Caco-2 (cell line): ENCODE measurements around the gene ERAS. TPM values are rescaled to one million over a fixed set of nuclear protein-coding genes. Genes with fewer than 3 reads are reported as not detected.

ENCODE experiments used
- BruUV-seq: library from RNA; stranded (reverse); fragments of 400-500 nt; replicated peaks from 2 replicates; lab custom pipeline; 2021; lab: Mats Ljungman, UMichigan
- CTCF ChIA-PET: fragments of 300-600 bp; sonication (Branson Sonifier 250); formaldehyde crosslinking; loops from one replicate; lab custom pipeline; 2022; ENCODE audit warnings: antibody characterized with exemption; lab: Charles Lee
- POLR2A ChIA-PET: fragments of 300-600 bp; sonication (Branson Sonifier 250); formaldehyde crosslinking; loops from one replicate; lab custom pipeline; 2022; ENCODE audit warnings: antibody characterized with exemption; lab: Charles Lee
- DNase-seq, 2 experiments: peaks; one replicate each; pipeline versions ENCODE4 v3.0.0 to v3.0.0-alpha.2; 2020 to 2022
- H3K27me3 ChIP-seq: replicated peaks from 2 replicates; pipeline ENCODE4 v1.6.0; 2011; ENCODE audit warnings: low read length; ENCODE audit not compliant: control insufficient read depth, insufficient read depth
- H3K36me3 ChIP-seq: 2 replicates; pipeline ENCODE4 v1.5.1; 2011; ENCODE audit warnings: low read length; ENCODE audit not compliant: control insufficient read depth, insufficient read depth
- H3K4me1 ChIP-seq: fragments of 250-450 bp; sonication (Bioruptor Pico); 2 replicates; pipeline ENCODE4 v1.5.1; 2020; ENCODE audit warnings: mild to moderate bottlenecking
- H3K4me3 ChIP-seq: 2 replicates; pipeline ENCODE4 v1.5.1; 2011; ENCODE audit warnings: low read depth, mild to moderate bottlenecking, control low read depth, low read length
- H3K9me3 ChIP-seq: fragments of 250-450 bp; sonication (Bioruptor Pico); 2 replicates; pipeline ENCODE4 v1.5.1; 2020; ENCODE audit warnings: mild to moderate bottlenecking, moderate library complexity
- H3K27ac Mint-ChIP-seq: one replicate; pipeline ENCODE4 v1.8.0; 2022; ENCODE audit warnings: mixed read lengths; ENCODE audit not compliant: unreplicated experiment
- H3K27me3 Mint-ChIP-seq: one replicate; pipeline ENCODE4 v1.8.0; 2022; ENCODE audit warnings: mixed read lengths; ENCODE audit not compliant: insufficient read depth, unreplicated experiment
- H3K36me3 Mint-ChIP-seq: one replicate; pipeline ENCODE4 v1.8.0; 2022; ENCODE audit warnings: mild to moderate bottlenecking, mixed read lengths; ENCODE audit not compliant: insufficient read depth, unreplicated experiment
- H3K4me1 Mint-ChIP-seq: one replicate; pipeline ENCODE4 v1.8.0; 2022; ENCODE audit warnings: low read depth, mixed read lengths; ENCODE audit not compliant: unreplicated experiment
- H3K4me3 Mint-ChIP-seq: one replicate; pipeline ENCODE4 v1.8.0; 2022; ENCODE audit warnings: mild to moderate bottlenecking, moderate library complexity, mixed read lengths; ENCODE audit not compliant: unreplicated experiment
- H3K9me3 Mint-ChIP-seq: one replicate; pipeline ENCODE4 v1.8.0; 2022; ENCODE audit warnings: mixed read lengths; ENCODE audit not compliant: unreplicated experiment
- intact Hi-C: fragments of 100-400 bp; cut with micrococcal nuclease; formaldehyde crosslinking; loops from one replicate; pipeline ENCODE4 v1.10.0; 2022; ENCODE audit not compliant: unreplicated experiment
- total RNA-seq: library from RNA; stranded (reverse); gene quantifications from 2 replicates; pipeline ENCODE4 v1.2.3, GENCODE V29; 2022
- TF ChIP-seq, protein P1 (sequence below), 2 experiments: fragments of 200-600 bp in 1 of 2; IDR thresholded peaks; 1 replicate in 1 of 2; 2 replicates in 1 of 2; pipeline versions ENCODE4 v1.5.1 to v1.8.0; 2011 to 2022; ENCODE audit warnings: antibody characterized with exemption in 1 of 2, control low read depth in 1 of 2, inconsistent platforms in 1 of 2, low read depth in 1 of 2, low read length in 1 of 2, mild to moderate bottlenecking in 1 of 2, moderate library complexity in 1 of 2; ENCODE audit not compliant: insufficient read depth in 1 of 2, severe bottlenecking in 1 of 2, unreplicated experiment in 1 of 2

The ERAS gene
- total RNA-seq, 1 experiment from 2014 or later = not detected

- Mint-ChIP-seq H3K4me1 (peaks cover 6% of the 10 kb centered on the region), H3K9me3 (no peaks in the 10 kb centered on the region), H3K27me3 (no peaks in the 10 kb centered on the region), H3K36me3 (peaks cover 6% of the 10 kb centered on the region), H3K4me3 (no peak within 1 kb of the TSS), H3K27ac (no peak within 1 kb of the TSS)
- TF ChIP-seq, protein P1, sequence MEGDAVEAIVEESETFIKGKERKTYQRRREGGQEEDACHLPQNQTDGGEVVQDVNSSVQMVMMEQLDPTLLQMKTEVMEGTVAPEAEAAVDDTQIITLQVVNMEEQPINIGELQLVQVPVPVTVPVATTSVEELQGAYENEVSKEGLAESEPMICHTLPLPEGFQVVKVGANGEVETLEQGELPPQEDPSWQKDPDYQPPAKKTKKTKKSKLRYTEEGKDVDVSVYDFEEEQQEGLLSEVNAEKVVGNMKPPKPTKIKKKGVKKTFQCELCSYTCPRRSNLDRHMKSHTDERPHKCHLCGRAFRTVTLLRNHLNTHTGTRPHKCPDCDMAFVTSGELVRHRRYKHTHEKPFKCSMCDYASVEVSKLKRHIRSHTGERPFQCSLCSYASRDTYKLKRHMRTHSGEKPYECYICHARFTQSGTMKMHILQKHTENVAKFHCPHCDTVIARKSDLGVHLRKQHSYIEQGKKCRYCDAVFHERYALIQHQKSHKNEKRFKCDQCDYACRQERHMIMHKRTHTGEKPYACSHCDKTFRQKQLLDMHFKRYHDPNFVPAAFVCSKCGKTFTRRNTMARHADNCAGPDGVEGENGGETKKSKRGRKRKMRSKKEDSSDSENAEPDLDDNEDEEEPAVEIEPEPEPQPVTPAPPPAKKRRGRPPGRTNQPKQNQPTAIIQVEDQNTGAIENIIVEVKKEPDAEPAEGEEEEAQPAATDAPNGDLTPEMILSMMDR (IDR thresholded peaks at IDR 0.05; ENCODE audit: insufficient read depth in 1 of 2, low read depth in 1 of 2, low read length in 1 of 2, severe bottlenecking in 1 of 2, unreplicated experiment in 1 of 2) = no peak
- intact Hi-C loops = no loop called here
- H3K27me3 ChIP-seq = no peaks in the 10 kb centered on the region
- H3K36me3 ChIP-seq = no peaks in the 10 kb centered on the region
- no peak within 1 kb of the TSS for H3K4me3 ChIP-seq
- BruUV-seq = no TSS peak
- no peaks in the 10 kb centered on the region for H3K9me3 ChIP-seq
- no peaks in the 10 kb centered on the region for H3K4me1 ChIP-seq
- POLR2A ChIA-PET = no interaction called here
- CTCF ChIA-PET = no interaction called here
- DNase-seq = no peak
Measured at GRCh38 chrX:48786341-48786800, 39.9 kb upstream of the ERAS start, which contains the start of gene GATA1. Gene GATA1 (plus strand): TSS chrX:48786590. CDS start chrX:48791110, 4,520 bp downstream.

DNA sequence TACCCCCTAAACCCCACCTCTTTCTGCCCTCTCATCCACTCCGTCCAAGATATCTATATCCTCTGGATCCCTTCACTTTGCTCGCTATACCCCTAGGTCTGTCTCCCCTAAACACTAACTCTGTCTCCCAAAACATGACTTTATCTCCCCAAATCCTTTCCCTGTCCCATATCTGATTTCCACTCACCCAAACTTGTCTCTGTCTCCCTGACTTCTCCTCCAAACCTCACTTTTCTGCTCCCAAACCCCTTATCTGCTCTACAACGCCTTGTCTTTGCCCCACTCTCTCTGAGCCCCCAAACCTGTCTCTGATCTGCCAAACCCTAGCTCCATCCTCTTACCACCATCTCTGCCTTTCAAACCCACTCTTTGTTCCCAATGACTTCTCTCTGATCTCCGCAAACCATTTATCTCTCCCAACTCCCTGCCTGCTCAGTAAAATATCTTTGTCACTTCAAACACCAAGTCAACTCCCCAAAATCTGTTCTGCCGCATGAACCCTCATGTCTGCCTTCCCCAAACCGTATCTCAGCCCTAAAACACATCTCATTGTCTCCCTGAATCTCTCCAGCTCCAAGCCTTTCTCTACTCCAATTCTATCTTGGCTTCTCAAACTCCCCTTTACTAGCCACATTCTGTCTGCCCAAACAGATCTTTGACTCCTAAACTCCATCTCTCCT is 39.3 kb upstream of the ERAS start:
- no peak for DNase-seq
- BruUV-seq = no TSS peak
- H3K36me3 ChIP-seq = no peaks in the 10 kb centered on the region
- no peaks in the 10 kb centered on the region for H3K9me3 ChIP-seq
- Mint-ChIP-seq H3K4me3 (no peak overlapping the region), H3K4me1 (peaks cover 6% of the 10 kb centered on the region), H3K36me3 (peaks cover 6% of the 10 kb centered on the region), H3K27ac (no peak overlapping the region), H3K27me3 (no peaks in the 10 kb centered on the region), H3K9me3 (no peaks in the 10 kb centered on the region)
- H3K27me3 ChIP-seq = no peaks in the 10 kb centered on the region
- intact Hi-C loops = no loop called here
- TF ChIP-seq, protein P1 (IDR thresholded peaks at IDR 0.05; ENCODE audit: insufficient read depth in 1 of 2, low read depth in 1 of 2, low read length in 1 of 2, severe bottlenecking in 1 of 2, unreplicated experiment in 1 of 2) = no peak
- ChIA-PET CTCF (no interaction called here), POLR2A (no interaction called here)
- H3K4me3 ChIP-seq = no peak overlapping the region
- no peaks in the 10 kb centered on the region for H3K4me1 ChIP-seq

GRCh38 chrX:48787505-48788443 is 38.5 kb upstream of the ERAS start:
- no peaks in the 10 kb centered on the region for H3K9me3 ChIP-seq
- no peak overlapping the region for H3K4me3 ChIP-seq
- ChIA-PET POLR2A (no interaction called here), CTCF (no interaction called here)
- no peaks in the 10 kb centered on the region for H3K36me3 ChIP-seq
- intact Hi-C loops = no loop called here
- H3K4me3 Mint-ChIP-seq = no peak overlapping the region
- TF ChIP-seq, protein P1 (IDR thresholded peaks at IDR 0.05; ENCODE audit: insufficient read depth in 1 of 2, low read depth in 1 of 2, low read length in 1 of 2, severe bottlenecking in 1 of 2, unreplicated experiment in 1 of 2) = no peak
- no peaks in the 10 kb centered on the region for H3K9me3 Mint-ChIP-seq
- BruUV-seq = no TSS peak
- H3K4me1 ChIP-seq = no peaks in the 10 kb centered on the region
- H3K36me3 Mint-ChIP-seq = peaks cover 6% of the 10 kb centered on the region
- peaks cover 6% of the 10 kb centered on the region for H3K4me1 Mint-ChIP-seq
- no peak overlapping the region for H3K27ac Mint-ChIP-seq
- no peaks in the 10 kb centered on the region for H3K27me3 ChIP-seq
- no peaks in the 10 kb centered on the region for H3K27me3 Mint-ChIP-seq
- DNase-seq = no peak
